Stimulated activated CD8-positive, alpha-beta memory T cell treated with anti-CD3 and anti-CD28 coated beads, Interleukin-12 subunit alpha, Interleukin-12 subunit beta, amount 100 ng/mL, for 4 hours (primary cell): Measurements from ENCODE around the gene LRCH4.
A peak's percentile ranks its signal among the peaks of the same experiment; 100 is the strongest.
"Not testable (repeated sequence)": the region's sequence is repeated elsewhere in the genome, so short reads cannot be mapped to it uniquely, and the experiment has no call there.

ENCODE experiments used
- DNase-seq: peaks from one replicate; pipeline ENCODE4 v3.0.0-alpha.2; 2020; ENCODE audit warnings: low read depth

The LRCH4 gene

DNA sequence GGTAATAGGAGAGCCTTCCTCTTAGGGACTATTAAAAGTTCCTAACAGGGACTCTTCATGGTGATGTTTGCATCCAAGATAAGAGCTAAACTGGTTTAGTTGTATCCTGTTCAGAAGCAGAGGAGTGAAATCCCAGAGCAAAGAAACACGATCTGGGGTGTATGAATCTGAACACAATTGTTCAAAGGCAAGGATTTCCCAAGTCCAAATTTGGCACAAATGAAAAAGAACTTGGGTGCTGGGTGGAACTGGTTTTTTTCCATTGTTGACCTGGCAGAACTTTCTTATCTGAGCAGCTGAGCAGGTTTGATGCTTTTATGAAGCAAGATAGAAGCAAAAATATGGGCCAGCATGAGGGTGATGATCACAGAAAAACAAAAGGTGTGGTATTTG is 41.0 kb downstream of the LRCH4 start:
- DNase-seq: no peak

DNA sequence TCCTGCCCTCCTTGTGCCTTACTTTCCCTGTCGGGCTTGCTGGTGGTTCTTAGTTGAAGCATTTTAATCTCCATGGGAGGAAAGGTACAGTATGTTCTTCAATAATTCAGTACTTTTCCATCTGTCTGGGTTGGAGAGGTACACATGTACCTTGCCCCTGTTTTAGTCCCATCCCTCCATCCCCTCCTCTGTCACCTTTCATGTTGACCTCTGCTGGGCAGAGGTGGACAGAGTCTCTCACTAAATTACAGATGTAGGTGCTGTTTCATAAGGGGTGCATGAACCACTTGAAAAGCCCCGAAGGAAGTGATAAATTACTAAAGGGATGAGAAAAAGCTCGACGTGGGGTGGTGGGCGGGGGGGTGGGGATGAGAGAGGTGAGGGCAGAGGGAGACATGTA is 41.5 kb downstream of the LRCH4 start:
- DNase-seq: no peak

- DNase-seq: no peak
These were observed 42.3 kb downstream of the LRCH4 start for GRCh38 chr7:100543586-100543985.

GRCh38 chr7:100541309-100541708 is 44.6 kb downstream of the LRCH4 start:
- not testable (repeated sequence) for DNase-seq

DNA sequence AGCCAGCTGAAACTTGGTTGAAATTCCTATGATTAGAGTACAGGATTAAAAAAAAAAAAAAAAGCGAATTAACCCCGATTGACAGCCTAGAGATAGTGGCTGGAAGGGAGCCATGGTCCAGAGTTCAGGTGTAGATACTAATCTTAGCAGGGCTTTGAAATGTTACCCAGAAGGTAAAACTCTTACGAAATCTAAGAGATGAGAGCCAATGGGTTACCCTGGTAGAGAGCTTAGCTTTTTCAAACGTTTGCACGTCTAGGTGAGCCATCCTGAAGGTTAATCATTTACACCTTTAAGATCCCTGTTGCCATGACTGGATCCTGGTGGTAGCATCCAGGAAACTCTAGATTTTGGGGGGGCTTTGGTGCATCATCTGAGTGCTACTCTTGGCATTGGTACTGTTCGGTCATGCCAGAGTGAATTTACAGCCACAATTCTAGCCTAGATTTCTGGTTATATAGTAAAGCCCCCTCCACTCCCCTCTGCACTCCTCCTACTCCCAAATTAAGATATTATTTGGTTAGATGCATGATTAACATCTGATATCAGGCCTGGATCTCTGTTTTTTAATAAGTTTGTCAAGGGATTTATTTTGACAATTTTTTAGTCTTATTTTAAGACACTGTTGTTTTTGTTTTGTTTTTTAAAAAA is 45.7 kb downstream of the LRCH4 start:
- DNase-seq: no peak

DNA sequence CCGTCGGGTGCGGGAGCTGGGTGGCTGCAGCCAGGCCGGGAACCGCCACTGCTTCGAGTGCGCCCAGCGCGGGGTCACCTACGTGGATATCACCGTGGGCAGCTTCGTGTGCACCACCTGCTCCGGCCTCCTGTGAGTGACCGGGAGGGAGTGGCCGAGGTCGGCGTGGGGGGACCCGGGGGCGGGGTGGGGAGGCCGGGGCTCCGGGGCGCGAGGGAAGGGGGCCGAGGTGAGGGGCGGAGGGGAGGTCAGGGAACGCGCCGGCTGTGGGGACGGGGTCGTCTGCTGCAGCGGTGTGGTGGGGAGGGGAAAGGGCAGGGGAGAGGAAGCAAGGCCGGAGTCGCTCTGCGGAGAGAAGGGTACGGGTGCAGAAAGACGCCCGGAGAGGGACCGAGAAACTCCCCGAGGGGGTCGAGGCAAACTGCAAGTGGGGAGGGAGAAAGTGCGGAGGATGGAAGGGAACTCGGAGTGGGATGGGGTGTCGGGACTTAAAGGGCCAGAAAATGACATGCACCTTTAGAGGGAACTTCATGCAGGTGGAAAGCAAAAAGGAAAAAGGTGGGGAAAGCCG is 46.4 kb downstream of the LRCH4 start:
- DNase-seq: no peak

DNA sequence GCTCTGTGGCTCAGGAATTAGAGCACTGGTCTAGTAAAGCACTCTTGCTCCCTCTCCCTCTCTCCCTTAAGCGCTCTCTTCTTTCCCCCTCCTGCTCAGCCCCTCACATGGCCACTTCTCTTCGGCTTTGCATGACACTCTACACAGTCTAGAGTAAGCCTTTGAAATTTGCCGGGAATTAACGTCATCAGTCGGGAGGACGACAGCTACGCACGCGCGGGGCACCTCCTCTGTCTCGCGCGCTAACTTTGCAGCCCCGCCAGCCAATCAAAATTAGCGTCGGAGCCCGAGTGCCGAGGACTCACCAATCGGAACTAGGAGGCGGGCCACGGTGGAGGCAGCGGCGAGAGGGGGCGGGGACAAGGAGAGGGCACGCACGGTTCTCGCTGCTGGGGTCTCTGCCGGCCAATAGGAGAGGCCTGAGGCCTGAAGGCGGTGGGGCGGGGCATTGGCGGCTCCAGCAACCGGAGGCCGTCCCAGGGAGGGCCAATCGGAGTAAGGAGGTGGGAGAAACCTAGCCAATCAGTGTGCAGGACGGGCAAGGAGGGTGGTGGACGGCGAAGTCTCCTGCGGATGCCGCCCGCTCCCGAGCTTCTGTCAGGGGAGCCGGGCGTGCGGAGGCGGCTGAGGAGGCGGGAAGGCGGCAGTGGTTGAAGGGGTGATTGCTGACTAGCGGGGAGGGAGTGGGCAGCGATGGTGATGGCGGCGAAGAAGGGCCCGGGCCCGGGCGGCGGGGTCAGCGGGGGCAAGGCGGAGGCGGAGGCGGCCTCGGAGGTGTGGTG is 47.1 kb downstream of the LRCH4 start, which contains the start of gene AGFG2:
Gene AGFG2 (plus strand): TSS at position 550 of the 782 bp plus-strand sequence. CDS start 144 bp downstream, at position 694.
- DNase-seq: peak; percentile 100

DNA sequence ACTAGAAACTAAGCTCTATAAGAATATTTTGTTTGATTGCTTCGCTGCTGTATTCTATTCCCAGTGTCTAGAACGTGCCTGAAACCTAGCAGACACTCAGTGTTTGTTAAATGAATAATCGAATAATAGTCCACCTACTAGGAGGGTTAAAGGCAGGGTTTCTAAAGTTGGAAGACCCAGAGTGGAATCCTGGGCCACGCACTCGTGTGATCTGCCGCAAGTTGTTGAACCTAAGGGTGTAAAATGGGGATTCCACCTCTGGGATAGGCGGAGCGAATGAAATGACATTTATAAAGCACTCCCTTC is 47.6 kb downstream of the LRCH4 start:
- no peak for DNase-seq

- DNase-seq: not testable (repeated sequence)
These were observed 49.2 kb downstream of the LRCH4 start for GRCh38 chr7:100536695-100537094.

DNA sequence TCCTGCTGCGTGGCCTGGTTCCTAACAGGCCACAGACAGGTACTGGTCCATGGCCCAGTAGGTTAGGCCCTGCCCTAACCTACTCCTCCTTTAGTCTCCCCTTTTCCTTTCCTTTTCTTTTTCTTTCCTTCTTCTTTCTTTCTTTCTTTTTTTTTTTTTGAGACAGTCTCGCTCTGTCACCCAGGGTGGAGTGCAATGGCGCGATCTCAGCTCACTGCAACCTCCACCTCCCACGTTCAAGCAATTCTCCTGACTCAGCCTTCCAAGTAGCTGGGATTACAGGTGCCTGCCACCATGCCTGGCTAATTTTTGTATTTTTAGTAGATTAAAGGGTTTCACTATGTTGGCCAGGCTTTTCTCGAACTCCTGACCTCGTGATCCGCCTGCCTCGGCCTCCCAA is 49.9 kb downstream of the LRCH4 start:
- DNase-seq: not testable (repeated sequence)

- DNase-seq: no peak
These were observed 53.5 kb downstream of the LRCH4 start for GRCh38 chr7:100532165-100533022.

- not testable (repeated sequence) for DNase-seq
These were observed 57.6 kb downstream of the LRCH4 start for GRCh38 chr7:100528108-100528866.
